ENCODE results near the gene UGGT1.
"Not testable (repeated sequence)": the region's sequence is repeated elsewhere in the genome, so short reads cannot be mapped to it uniquely, and the experiment has no call there.

Gene UGGT1

GRCh38 chr2:128177315-128177714, 86.3 kb downstream of the UGGT1 start:
- no peak for DNase-seq (ENCODE audit: low read depth, low spot score)

GRCh38 chr2:128178149-128178649, 87.2 kb downstream of the UGGT1 start:
- no peak for DNase-seq (ENCODE audit: low read depth, low spot score)

GRCh38 chr2:128178650-128179460, 87.9 kb downstream of the UGGT1 start:
- no peak for DNase-seq (ENCODE audit: low read depth, low spot score)

GRCh38 chr2:128179461-128179755, 88.4 kb downstream of the UGGT1 start:
- DNase-seq (ENCODE audit: low read depth, low spot score) = no peak

- no peak for DNase-seq (ENCODE audit: low read depth, low spot score)
Observed at GRCh38 chr2:128180031-128180430, 89.0 kb downstream of the UGGT1 start.

- no peak for DNase-seq (ENCODE audit: low read depth, low spot score)
Observed at GRCh38 chr2:128185576-128185975, 94.6 kb downstream of the UGGT1 start.

GRCh38 chr2:128187032-128187654, 96.1 kb downstream of the UGGT1 start:
- DNase-seq (ENCODE audit: low read depth, low spot score) = no peak

GRCh38 chr2:128195435-128195984, 104.5 kb downstream of the UGGT1 start:
- no peak for DNase-seq (ENCODE audit: low read depth, low spot score)

- DNase-seq (ENCODE audit: low read depth, low spot score) = no peak
Observed at GRCh38 chr2:128196026-128196425, 105.0 kb downstream of the UGGT1 start.

- no peak for DNase-seq (ENCODE audit: low read depth, low spot score)
Observed at GRCh38 chr2:128196471-128196931, 105.5 kb downstream of the UGGT1 start.

- DNase-seq (ENCODE audit: low read depth, low spot score) = no peak
Observed at GRCh38 chr2:128197059-128197458, 106.1 kb downstream of the UGGT1 start.

GRCh38 chr2:128198656-128199055, 107.7 kb downstream of the UGGT1 start:
- no peak for DNase-seq (ENCODE audit: low read depth, low spot score)

GRCh38 chr2:128199141-128199540, 108.1 kb downstream of the UGGT1 start:
- DNase-seq (ENCODE audit: low read depth, low spot score) = no peak

- no peak for DNase-seq (ENCODE audit: low read depth, low spot score)
Observed at GRCh38 chr2:128202791-128203190, 111.8 kb downstream of the UGGT1 start.

- no peak for DNase-seq (ENCODE audit: low read depth, low spot score)
Observed at GRCh38 chr2:128206245-128206644, 115.2 kb downstream of the UGGT1 start.

- DNase-seq (ENCODE audit: low read depth, low spot score) = no peak
Observed at GRCh38 chr2:128208023-128208422, 117.0 kb downstream of the UGGT1 start.

GRCh38 chr2:128208631-128209324, 117.8 kb downstream of the UGGT1 start:
- DNase-seq (ENCODE audit: low read depth, low spot score) = not testable (repeated sequence)

GRCh38 chr2:128214251-128214650, 123.3 kb downstream of the UGGT1 start:
- DNase-seq (ENCODE audit: low read depth, low spot score) = no peak

- DNase-seq (ENCODE audit: low read depth, low spot score) = no peak
Observed at GRCh38 chr2:128214866-128215460, 124.0 kb downstream of the UGGT1 start.

- no peak for DNase-seq (ENCODE audit: low read depth, low spot score)
Observed at GRCh38 chr2:128215897-128216642, 125.1 kb downstream of the UGGT1 start.

GRCh38 chr2:128217671-128218070, 126.7 kb downstream of the UGGT1 start:
- no peak for DNase-seq (ENCODE audit: low read depth, low spot score)

Data from activated naive CD8-positive, alpha-beta T cell treated with anti-CD3 and anti-CD28 coated beads, Interleukin-2, amount 50 U/mL, for 16 hours (primary cell).